Inflammatory macrophage (primary cell): Measurements from ENCODE around the gene GBP6.
"Not testable (repeated sequence)": the region's sequence is repeated elsewhere in the genome, so short reads cannot be mapped to it uniquely, and the experiment has no call there.

ENCODE experiments used
- DNase-seq, 2 donors: peaks; one replicate each; pipeline ENCODE4 v3.0.0-alpha.2; 2020 to 2022

Gene GBP6

DNA sequence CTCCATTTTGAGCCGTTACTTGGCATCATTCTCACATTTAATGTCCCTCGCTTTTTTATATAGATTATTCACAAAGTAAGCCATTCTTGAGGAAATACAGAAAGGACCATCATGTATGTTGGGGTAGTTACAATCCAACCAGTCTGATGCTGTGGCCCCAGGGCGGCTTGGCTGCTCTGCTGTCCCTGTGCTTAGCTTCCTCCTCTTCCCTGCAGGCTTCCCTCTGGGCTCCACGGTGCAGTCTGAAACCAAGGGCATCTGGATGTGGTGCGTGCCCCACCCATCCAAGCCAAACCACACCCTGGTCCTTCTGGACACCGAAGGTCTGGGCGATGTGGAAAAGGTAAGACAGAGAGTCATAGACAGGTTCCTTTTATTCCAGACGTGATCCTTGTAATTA is 5.5 kb downstream of the GBP6 start:
- DNase-seq, result no peak

DNA sequence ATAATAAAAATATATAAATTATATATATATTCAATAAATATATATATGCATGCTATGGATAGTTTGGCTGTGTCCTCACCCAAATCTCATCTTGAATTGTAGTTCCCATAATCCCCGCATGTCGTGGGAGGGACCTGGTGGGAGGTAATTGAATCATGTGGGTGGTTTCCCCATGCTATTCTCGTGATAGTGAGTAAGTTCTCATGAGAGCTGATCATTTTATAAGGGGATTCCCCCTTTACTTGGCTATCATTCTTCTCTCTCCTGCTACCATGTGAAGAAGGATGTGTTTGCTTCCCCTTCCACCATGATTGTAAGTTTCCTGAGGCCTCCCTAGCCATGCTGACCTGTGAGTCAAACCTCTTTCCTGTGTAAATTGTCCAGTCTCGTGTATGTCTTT is 10.0 kb downstream of the GBP6 start:
- DNase-seq, result peak in 1 of 2 donors; percentile 14

DNA sequence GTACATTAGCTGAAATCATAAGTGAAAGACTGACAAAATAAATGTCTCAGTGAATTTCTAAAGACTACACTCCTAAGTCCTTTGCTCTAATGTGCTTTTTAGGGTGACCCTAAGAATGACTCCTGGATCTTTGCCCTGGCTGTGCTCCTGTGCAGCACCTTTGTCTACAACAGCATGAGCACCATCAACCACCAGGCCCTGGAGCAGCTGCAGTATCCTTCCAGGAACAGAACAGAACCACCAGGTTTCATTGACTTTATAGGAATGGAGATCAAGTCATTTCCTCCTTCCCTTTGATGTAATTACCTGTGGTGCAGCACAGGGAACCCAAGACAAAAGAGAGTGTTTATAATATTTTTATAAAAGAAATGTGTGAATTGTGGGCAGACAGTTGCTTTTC is 14.1 kb downstream of the GBP6 start:
- DNase-seq, result no peak

DNA sequence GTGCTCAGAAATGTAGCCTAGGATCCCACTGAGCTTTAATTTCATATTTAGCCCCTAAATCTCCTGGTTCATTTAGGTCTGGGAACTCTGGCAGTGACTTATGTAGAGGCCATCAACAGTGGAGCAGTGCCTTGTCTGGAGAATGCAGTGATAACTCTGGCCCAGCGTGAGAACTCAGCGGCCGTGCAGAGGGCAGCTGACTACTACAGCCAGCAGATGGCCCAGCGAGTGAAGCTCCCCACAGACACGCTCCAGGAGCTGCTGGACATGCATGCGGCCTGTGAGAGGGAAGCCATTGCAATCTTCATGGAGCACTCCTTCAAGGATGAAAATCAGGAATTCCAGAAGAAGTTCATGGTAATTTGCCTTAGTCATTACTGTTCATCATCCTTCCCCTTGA is 17.8 kb downstream of the GBP6 start:
- no peak for DNase-seq

DNA sequence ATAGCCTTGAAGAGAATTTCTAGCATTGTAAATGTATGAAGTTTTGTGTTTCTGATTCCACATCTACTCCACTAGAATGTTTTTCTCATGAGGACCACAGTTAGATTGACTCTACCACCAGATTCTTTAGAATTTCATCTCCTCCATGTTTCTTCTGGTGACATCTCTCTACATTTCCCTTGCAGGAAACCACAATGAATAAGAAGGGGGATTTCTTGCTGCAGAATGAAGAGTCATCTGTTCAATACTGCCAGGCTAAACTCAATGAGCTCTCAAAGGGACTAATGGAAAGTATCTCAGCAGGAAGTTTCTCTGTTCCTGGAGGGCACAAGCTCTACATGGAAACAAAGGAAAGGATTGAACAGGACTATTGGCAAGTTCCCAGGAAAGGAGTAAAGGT is 18.6 kb downstream of the GBP6 start:
- no peak for DNase-seq

DNA sequence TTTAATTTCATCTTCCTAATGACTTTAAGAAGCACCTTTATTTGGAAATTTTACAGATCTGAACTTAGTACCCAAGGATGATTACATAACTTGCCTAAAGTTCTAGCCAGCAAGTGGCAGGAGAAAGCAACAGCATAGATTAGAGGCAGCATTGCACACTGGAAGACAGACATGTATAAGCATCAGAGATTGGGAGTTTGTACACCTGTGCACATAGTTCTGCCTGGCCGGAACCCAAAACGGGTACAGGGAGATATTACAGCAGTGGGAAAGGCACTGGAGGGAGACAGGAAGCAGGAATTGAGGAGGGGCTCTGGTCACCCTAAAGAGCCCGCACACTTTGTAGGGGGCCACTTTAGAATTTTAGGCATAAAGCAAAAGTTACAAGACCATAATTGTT is 19.3 kb downstream of the GBP6 start:
- DNase-seq, result no peak

DNA sequence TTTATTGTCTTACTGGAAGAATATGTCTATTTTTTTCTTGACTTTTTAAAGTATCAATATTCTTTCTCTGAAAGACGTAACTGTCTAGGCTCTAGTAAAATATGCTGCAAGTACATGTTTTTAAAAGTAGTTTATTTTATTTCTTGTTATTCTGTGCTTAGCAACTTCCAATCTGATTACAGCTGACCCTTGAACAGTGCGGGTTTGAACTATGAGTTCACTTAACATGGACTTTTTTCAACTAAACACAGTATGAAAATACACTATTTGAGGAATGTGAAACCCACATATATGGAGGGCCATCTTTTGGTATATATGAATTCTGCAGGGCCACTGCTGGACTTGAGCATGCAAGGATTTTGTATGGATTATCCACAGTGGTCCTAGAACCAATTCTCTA is 26.8 kb downstream of the GBP6 start:
- no peak for DNase-seq

DNA sequence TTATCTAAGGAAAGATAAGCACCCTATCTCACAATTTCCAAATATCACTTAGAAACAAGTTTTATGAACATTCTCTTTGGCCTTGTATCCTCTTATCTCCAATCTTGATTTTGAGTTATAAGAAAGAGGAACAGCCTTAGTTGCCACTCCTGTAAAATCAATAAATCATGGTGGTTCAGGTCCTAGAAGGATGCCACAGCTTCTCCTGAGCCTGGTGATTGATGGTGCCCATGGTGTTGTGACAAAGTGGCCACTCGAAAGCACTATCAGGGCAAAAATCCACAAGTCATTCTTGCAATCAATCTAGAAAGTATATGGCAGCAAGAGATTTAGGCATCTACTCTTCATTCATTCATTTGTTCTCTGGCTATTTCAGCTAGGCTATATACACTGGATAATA is 27.8 kb downstream of the GBP6 start:
- DNase-seq, result no peak

DNA sequence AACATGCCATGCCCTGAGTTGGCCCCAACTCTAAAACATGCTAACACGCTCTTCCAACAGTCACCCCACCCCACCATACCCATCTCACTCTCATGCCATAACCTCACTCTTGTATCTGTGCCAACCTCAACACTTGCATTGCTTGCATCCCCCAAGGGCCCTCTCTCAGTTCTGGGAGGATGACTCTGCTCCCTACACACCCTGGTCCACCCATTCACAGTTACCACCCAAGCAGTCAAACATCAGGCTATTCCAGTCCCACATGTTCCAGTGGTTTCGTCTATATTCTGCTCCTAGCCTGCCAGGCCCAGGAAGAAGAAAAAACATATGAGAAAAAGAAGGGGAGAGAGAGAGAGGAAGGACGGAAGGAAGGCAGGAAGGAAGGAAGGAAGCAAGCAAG is 31.0 kb downstream of the GBP6 start:
- DNase-seq, result no peak

DNA sequence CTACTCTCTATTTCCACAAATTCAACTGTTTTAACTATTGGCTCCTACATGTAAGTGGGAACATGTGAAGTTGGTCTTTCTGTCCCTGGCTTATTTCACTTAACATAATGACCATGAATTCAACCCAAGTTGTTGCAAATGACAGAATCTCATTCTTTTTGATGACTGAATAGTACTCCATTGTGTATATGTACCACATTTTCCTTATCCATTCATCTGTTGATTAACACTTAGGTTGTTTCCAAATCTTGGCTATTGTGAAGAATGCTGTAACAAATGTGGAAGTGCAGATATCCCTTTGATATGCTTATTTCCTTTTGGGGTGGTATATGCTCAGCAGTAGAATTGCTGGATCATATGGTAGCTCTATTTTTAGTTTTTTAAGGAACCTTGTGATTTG is 33.0 kb downstream of the GBP6 start:
- DNase-seq, result no peak

DNA sequence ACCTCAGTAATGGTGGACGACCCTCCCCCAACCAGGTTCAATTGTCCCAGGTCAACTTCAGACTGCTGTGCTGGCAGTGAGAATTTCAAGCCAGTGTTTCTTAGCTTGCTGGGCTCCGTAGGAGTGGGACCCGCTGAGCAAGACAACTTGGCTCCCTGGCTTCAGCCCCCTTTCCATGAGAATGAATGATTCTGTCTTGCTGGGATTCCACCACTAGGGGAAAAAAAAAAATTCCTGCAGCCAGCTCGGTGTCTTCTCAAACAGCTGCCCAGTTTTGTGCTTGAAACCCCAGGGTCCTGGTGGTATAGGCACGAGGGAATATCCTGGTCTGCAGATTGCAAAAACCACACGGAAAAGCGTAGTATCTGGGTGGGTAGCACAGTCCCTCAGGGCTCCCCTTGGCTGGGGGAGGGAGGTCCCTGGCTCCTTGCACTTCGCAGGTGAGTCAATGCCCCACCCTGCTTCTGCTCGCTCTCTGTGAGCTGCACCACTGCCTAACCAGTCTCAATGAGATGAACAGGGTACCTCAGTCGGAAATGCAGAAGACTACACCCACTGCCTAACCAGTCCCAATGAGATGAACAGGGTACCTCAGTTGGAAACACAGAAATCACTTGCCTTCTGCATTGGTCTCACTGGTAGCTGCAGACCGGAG is 41.5 kb downstream of the GBP6 start:
- DNase-seq, result no peak

DNA sequence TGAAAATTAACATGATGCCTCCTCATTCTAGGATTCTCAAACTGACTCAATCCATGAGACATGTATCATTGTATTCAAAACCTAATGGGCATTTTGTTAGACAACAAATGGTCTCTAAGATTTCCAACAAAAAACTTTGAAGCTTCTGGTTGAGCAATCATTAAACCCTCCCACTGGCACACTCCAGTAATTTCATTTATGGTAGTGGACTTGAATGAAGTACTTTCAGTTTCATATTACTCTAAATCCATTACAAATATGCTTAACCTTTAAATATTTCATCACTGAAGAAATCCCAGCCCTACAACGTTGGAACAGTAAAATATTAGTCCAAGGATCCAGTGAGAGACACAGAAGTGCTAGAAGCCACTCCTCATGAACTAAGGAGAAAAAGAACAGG is 43.5 kb downstream of the GBP6 start:
- peak in 1 of 2 donors; percentile 15 for DNase-seq

DNA sequence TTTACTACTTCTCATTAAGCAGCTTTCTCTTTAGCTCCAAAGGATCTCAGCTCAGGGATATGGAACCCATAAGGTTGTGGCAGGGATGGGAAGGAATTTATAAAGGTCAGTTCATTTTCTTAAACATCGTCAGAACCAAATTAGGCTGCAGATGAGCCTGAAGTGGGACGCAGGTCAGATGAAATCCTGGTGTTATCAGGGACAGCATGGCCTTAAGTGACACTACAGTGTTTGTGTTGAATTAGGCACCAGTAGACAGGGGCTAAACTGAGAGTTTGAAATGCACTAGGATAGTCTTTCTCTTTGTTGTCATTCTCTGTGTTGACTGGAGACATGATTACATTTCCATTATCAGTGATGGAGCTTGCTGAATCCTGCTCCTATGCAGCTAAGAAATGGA is 43.9 kb downstream of the GBP6 start:
- DNase-seq, result not testable (repeated sequence)

DNA sequence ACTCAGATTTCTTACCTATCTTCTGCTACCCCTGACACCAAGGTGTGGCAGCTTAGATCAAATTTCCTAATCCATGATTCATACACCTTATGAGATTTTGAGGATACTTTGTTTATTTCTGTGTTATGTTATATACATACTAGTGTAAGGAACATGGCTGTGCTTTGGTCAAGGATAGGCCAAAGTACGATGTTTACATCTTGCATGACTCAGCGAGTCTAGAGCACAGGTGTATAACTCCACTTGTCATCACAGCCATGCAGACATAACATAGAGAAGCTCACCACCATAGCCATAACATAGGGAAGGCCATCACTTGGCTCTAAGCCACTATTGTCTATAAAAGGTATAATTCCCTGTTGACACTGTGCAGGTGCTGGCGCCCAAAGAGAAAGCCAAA is 61.2 kb downstream of the GBP6 start:
- DNase-seq, result no peak

DNA sequence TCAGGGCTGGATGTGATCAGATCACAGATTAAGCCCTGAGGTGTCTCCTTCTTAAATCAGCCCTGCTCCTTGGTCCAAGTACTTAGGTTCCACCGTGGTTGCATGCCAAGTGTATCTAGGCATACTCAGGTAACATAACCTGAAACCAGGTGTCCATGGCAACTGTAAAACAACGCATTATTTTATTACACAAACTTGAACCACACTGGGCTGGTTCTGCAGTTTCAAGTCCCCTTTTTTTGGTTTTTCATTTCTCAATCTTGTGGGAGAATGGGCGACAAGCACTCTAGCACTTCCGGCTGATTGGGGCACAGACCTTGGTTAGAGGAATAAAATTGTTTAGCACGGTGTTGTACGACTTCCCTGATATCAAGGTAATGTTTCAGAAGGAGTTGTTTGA is 65.2 kb downstream of the GBP6 start:
- DNase-seq, result peak; percentile 23 to 35

DNA sequence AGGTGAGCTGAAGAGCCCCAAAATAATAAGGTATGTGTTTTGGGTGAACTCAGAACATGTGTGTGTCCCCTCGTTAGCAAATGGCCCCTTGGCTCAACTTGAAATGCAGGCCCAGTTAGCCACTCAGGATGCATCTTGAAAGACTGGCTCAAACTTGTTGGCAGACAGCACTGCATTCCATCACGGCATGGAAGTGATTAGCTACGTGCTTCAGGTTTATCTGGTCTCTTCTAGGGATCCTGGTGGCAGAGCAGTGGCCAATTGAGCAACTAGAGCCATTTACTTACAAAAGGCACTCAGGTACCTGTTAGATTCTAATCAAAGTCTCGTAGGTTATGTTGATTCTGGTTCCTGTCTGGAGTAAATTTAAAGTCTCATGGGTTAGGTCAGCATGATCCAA is 65.8 kb downstream of the GBP6 start:
- not testable (repeated sequence) for DNase-seq

DNA sequence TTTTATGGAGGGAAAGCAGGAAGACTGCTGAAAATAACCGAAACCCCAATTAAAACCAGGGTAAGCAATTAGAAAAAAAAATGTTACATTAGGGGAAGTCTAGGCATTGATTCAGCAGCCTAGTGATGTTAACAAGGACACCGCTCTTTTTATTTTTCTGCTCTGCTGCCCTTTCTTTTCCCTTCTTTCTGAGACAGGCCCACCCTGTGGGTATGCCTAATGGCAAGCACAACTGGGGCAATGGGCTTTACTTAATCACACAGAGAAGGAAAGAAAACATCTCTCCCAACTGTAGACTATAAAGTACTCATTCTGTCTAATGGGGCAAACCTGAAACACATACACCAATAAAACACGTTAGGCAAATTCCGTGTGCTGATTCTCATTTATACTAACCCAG is 69.6 kb downstream of the GBP6 start:
- no peak for DNase-seq

DNA sequence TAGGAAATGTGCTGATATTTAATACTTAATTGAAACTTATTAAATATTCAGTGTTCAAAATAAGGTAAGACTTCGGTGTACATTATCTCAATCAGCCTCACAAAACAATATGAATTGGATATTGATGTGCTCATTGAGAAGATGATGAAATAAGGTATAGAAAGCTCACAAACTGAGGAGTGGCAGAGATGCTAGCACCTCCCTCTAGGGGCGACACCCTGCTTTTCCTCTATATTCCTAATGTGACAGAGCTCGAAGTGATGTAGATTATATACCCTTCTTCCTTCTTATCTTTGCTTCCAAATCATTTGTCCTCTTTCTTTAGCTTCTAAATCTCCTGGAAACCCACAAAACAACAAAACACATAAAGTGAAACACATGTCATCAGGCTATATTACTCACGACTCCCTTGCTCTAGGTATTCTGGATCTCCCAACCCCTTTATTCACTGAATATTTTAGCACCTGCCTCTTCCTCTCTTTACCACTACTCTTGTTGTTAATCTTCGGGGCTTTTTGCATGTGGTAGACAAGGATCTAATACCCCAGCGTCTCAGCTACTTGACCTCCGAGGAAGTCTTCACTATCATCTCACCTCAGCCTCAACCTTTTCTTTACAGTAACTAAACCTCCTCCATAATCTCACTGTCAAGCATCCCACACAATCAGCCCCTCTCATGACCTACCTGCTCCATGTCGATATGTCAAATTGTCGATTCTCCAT is 70.4 kb downstream of the GBP6 start:
- not testable (repeated sequence) for DNase-seq
